HG03469 (cell line): ENCODE results near the gene PLEKHS1.
"Not testable (repeated sequence)": the region's sequence is repeated elsewhere in the genome, so short reads cannot be mapped to it uniquely, and the experiment has no call there.

ENCODE experiments used
- ATAC-seq: cut with Tn5 transposase; IDR thresholded peaks from one replicate; pipeline ENCODE4 v1.9.1; 2021; ENCODE audit warnings: mild to moderate bottlenecking, moderate library complexity, moderate number of reproducible peaks; ENCODE audit not compliant: unreplicated experiment

PLEKHS1 gene

GRCh38 chr10:113739577-113739976 is 11.9 kb upstream of the PLEKHS1 start:
- no peak for ATAC-seq

GRCh38 chr10:113740850-113741249 is 10.6 kb upstream of the PLEKHS1 start:
- no peak for ATAC-seq

GRCh38 chr10:113742466-113742865 is 9.0 kb upstream of the PLEKHS1 start:
- ATAC-seq: no peak

- no peak for ATAC-seq
Observed at GRCh38 chr10:113743594-113743993, 7.9 kb upstream of the PLEKHS1 start.

GRCh38 chr10:113745374-113745773 is 6.1 kb upstream of the PLEKHS1 start:
- ATAC-seq: no peak

- no peak for ATAC-seq
Observed at GRCh38 chr10:113746217-113746957, 5.1 kb upstream of the PLEKHS1 start.

GRCh38 chr10:113752553-113752952 is 1.1 kb downstream of the PLEKHS1 start:
- ATAC-seq: no peak

- ATAC-seq: no peak
Observed at GRCh38 chr10:113753020-113753692, 1.7 kb downstream of the PLEKHS1 start.

GRCh38 chr10:113754125-113754524 is 2.6 kb downstream of the PLEKHS1 start:
- ATAC-seq: no peak

GRCh38 chr10:113754768-113755167 is 3.3 kb downstream of the PLEKHS1 start:
- ATAC-seq: no peak

- ATAC-seq: no peak
Observed at GRCh38 chr10:113756940-113757543, 5.6 kb downstream of the PLEKHS1 start.

GRCh38 chr10:113762083-113762482 is 10.6 kb downstream of the PLEKHS1 start:
- ATAC-seq: no peak

- ATAC-seq: no peak
Observed at GRCh38 chr10:113764582-113764981, 13.1 kb downstream of the PLEKHS1 start.

GRCh38 chr10:113765910-113766309 is 14.4 kb downstream of the PLEKHS1 start:
- no peak for ATAC-seq

- ATAC-seq: no peak
Observed at GRCh38 chr10:113767222-113767621, 15.7 kb downstream of the PLEKHS1 start.

- ATAC-seq: no peak
Observed at GRCh38 chr10:113770346-113770745, 18.9 kb downstream of the PLEKHS1 start.

GRCh38 chr10:113771131-113771530 is 19.6 kb downstream of the PLEKHS1 start:
- ATAC-seq: not testable (repeated sequence)

- no peak for ATAC-seq
Observed at GRCh38 chr10:113775686-113776294, 24.3 kb downstream of the PLEKHS1 start.

- ATAC-seq: no peak
Observed at GRCh38 chr10:113776553-113776952, 25.1 kb downstream of the PLEKHS1 start.

GRCh38 chr10:113780681-113781250 is 29.3 kb downstream of the PLEKHS1 start:
- ATAC-seq: no peak

GRCh38 chr10:113782367-113782766 is 30.9 kb downstream of the PLEKHS1 start:
- ATAC-seq: no peak
